Neural crest cell (in vitro differentiated cells): ENCODE measurements around the gene CALY. TPM values are rescaled to one million over a fixed set of nuclear protein-coding genes. Genes with fewer than 3 reads are reported as not detected.

Experiments used
- DNase-seq: peaks from one replicate; pipeline ENCODE4 v3.0.0; 2021; ENCODE audit warnings: low read depth, mixed read lengths, low spot score
- H3K27ac Mint-ChIP-seq: one replicate; pipeline ENCODE4 v1.8.0; 2021; ENCODE audit warnings: mild to moderate bottlenecking, mixed read lengths; ENCODE audit not compliant: unreplicated experiment
- H3K27me3 Mint-ChIP-seq: 2 replicates; pipeline ENCODE4 v1.8.0; 2021; ENCODE audit warnings: low read depth, mild to moderate bottlenecking, mixed read lengths
- H3K36me3 Mint-ChIP-seq: 2 replicates; pipeline ENCODE4 v1.8.0; 2021; ENCODE audit warnings: low read depth, mild to moderate bottlenecking, mixed read lengths
- H3K4me1 Mint-ChIP-seq: 2 replicates; pipeline ENCODE4 v1.8.0; 2021; ENCODE audit warnings: mixed read lengths
- H3K4me3 Mint-ChIP-seq: one replicate; pipeline ENCODE4 v1.8.0; 2021; ENCODE audit warnings: mild to moderate bottlenecking, mixed read lengths
- H3K9me3 Mint-ChIP-seq: 2 replicates; pipeline ENCODE4 v1.8.0; 2021; ENCODE audit warnings: mixed read lengths
- CTCF ChIP-seq: fragments of 200-600 bp; sonication (generic); conservative IDR thresholded peaks from 2 replicates; pipeline ENCODE4 v1.5.0; 2021; ENCODE audit warnings: antibody characterized with exemption, mild to moderate bottlenecking
- total RNA-seq: library from RNA; stranded (reverse); gene quantifications from 2 replicates; pipeline ENCODE4 v1.2.1, GENCODE V29; 2021

CALY gene
- total RNA-seq, 1 donor from 2014 or later = 0.89 TPM

- H3K27ac Mint-ChIP-seq = no peak overlapping the region
- no peak for DNase-seq
- H3K9me3 Mint-ChIP-seq = no peaks in the 10 kb centered on the region
- peaks cover 15% of the 10 kb centered on the region for H3K4me1 Mint-ChIP-seq
- H3K36me3 Mint-ChIP-seq = peaks cover 2% of the 10 kb centered on the region
- no peak overlapping the region for H3K4me3 Mint-ChIP-seq
- no peak for TF ChIP-seq CTCF
- no peaks in the 10 kb centered on the region for H3K27me3 Mint-ChIP-seq
Measured at GRCh38 chr10:133312016-133312768, 24.5 kb downstream of the CALY start.

GRCh38 chr10:133311570-133311969, 25.1 kb downstream of the CALY start:
- Mint-ChIP-seq H3K36me3 (peaks cover 2% of the 10 kb centered on the region), H3K27ac (no peak overlapping the region), H3K4me3 (peak overlapping the region; percentile 31), H3K9me3 (no peaks in the 10 kb centered on the region), H3K27me3 (no peaks in the 10 kb centered on the region), H3K4me1 (peaks cover 18% of the 10 kb centered on the region)
- no peak for TF ChIP-seq CTCF
- DNase-seq = no peak

- Mint-ChIP-seq H3K27me3 (no peaks in the 10 kb centered on the region), H3K36me3 (peaks cover 2% of the 10 kb centered on the region), H3K27ac (no peak overlapping the region), H3K4me1 (peaks cover 18% of the 10 kb centered on the region), H3K4me3 (peak overlapping the region; percentile 56), H3K9me3 (no peaks in the 10 kb centered on the region)
- no peak for DNase-seq
- TF ChIP-seq CTCF = no peak
Measured at GRCh38 chr10:133310789-133311188, 25.9 kb downstream of the CALY start.

- peaks cover 18% of the 10 kb centered on the region for H3K4me1 Mint-ChIP-seq
- TF ChIP-seq CTCF = no peak
- H3K9me3 Mint-ChIP-seq = no peaks in the 10 kb centered on the region
- DNase-seq = no peak
- H3K27me3 Mint-ChIP-seq = no peaks in the 10 kb centered on the region
- no peak overlapping the region for H3K27ac Mint-ChIP-seq
- H3K4me3 Mint-ChIP-seq = peak overlapping the region; percentile 78
- H3K36me3 Mint-ChIP-seq = peaks cover 2% of the 10 kb centered on the region
Measured at GRCh38 chr10:133310399-133310755, 26.3 kb downstream of the CALY start.

GRCh38 chr10:133309720-133310398, 26.8 kb downstream of the CALY start:
- Mint-ChIP-seq H3K4me1 (peaks cover 18% of the 10 kb centered on the region), H3K9me3 (no peaks in the 10 kb centered on the region), H3K27me3 (no peaks in the 10 kb centered on the region), H3K36me3 (peaks cover 4% of the 10 kb centered on the region), H3K4me3 (peak overlapping the region; percentile 78), H3K27ac (no peak overlapping the region)
- DNase-seq = no peak
- TF ChIP-seq CTCF = no peak
